ENCODE results near the gene SDK1.

The SDK1 gene

GRCh38 chr7:3439333-3440030 is 138.4 kb downstream of the SDK1 start:
- Histone ChIP-seq H3K79me2 (no peaks in the 10 kb centered on the region), H3K9me3 (ENCODE audit: control insufficient read depth, low read length) (no peaks in the 10 kb centered on the region), H3K36me3 (ENCODE audit: control insufficient read depth, insufficient read depth, low read length) (no peaks in the 10 kb centered on the region)

GRCh38 chr7:3440509-3440908 is 139.5 kb downstream of the SDK1 start:
- no peaks in the 10 kb centered on the region for H3K79me2 ChIP-seq
- H3K4me1 ChIP-seq: no peaks in the 10 kb centered on the region
- H3K4me2 ChIP-seq (ENCODE audit: low read length): no peak overlapping the region
- no peaks in the 10 kb centered on the region for H3K9me3 ChIP-seq (ENCODE audit: control insufficient read depth, low read length)
- no peaks in the 10 kb centered on the region for H3K36me3 ChIP-seq (ENCODE audit: control insufficient read depth, insufficient read depth, low read length)
- no peak for TF ChIP-seq CTCF (IDR thresholded peaks at IDR 0.05)
- no peak overlapping the region for H2AFZ ChIP-seq
- no peak overlapping the region for H3K27ac ChIP-seq
- no peak overlapping the region for H3K4me3 ChIP-seq (ENCODE audit: low read depth, low read length)
- no peaks in the 10 kb centered on the region for H3K27me3 ChIP-seq (ENCODE audit: control insufficient read depth, insufficient read depth, low read length)
- H3K9ac ChIP-seq: no peak overlapping the region

More at GRCh38 chr7:3439333-3440030, 138.4 kb downstream of the SDK1 start:
- no peak overlapping the region for H3K9ac ChIP-seq
- H2AFZ ChIP-seq: no peak overlapping the region
- no peaks in the 10 kb centered on the region for H3K4me1 ChIP-seq
- H3K27me3 ChIP-seq (ENCODE audit: control insufficient read depth, insufficient read depth, low read length): no peaks in the 10 kb centered on the region
- no peak overlapping the region for H3K4me3 ChIP-seq (ENCODE audit: low read depth, low read length)
- H3K27ac ChIP-seq: no peak overlapping the region
- no peak overlapping the region for H3K4me2 ChIP-seq (ENCODE audit: low read length)
- no peak for TF ChIP-seq CTCF (IDR thresholded peaks at IDR 0.05)

- Histone ChIP-seq H3K4me2 (ENCODE audit: low read length) (no peak overlapping the region), H3K27ac (no peak overlapping the region), H3K4me1 (no peaks in the 10 kb centered on the region), H2AFZ (no peak overlapping the region), H3K27me3 (ENCODE audit: control insufficient read depth, insufficient read depth, low read length) (no peaks in the 10 kb centered on the region), H3K4me3 (ENCODE audit: low read depth, low read length) (no peak overlapping the region), H3K9ac (no peak overlapping the region), H3K36me3 (ENCODE audit: control insufficient read depth, insufficient read depth, low read length) (no peaks in the 10 kb centered on the region), H3K79me2 (no peaks in the 10 kb centered on the region), H3K9me3 (ENCODE audit: control insufficient read depth, low read length) (no peaks in the 10 kb centered on the region)
- TF ChIP-seq CTCF (IDR thresholded peaks at IDR 0.05): no peak
Observed at GRCh38 chr7:3443716-3444115, 142.7 kb downstream of the SDK1 start.

- H3K4me1 ChIP-seq: no peaks in the 10 kb centered on the region
- H3K9me3 ChIP-seq (ENCODE audit: control insufficient read depth, low read length): no peaks in the 10 kb centered on the region
- no peak overlapping the region for H3K27ac ChIP-seq
- no peak overlapping the region for H2AFZ ChIP-seq
- no peak overlapping the region for H3K4me3 ChIP-seq (ENCODE audit: low read depth, low read length)
- TF ChIP-seq CTCF (IDR thresholded peaks at IDR 0.05): no peak
- no peaks in the 10 kb centered on the region for H3K79me2 ChIP-seq
- H3K36me3 ChIP-seq (ENCODE audit: control insufficient read depth, insufficient read depth, low read length): no peaks in the 10 kb centered on the region
- no peak overlapping the region for H3K9ac ChIP-seq
- H3K4me2 ChIP-seq (ENCODE audit: low read length): no peak overlapping the region
- H3K27me3 ChIP-seq (ENCODE audit: control insufficient read depth, insufficient read depth, low read length): no peaks in the 10 kb centered on the region
Observed at GRCh38 chr7:3446786-3447185, 145.7 kb downstream of the SDK1 start.

- Histone ChIP-seq H3K79me2 (no peaks in the 10 kb centered on the region), H3K9me3 (ENCODE audit: control insufficient read depth, low read length) (no peaks in the 10 kb centered on the region), H3K27me3 (ENCODE audit: control insufficient read depth, insufficient read depth, low read length) (no peaks in the 10 kb centered on the region), H3K4me1 (no peaks in the 10 kb centered on the region), H3K27ac (no peak overlapping the region), H3K9ac (no peak overlapping the region), H2AFZ (no peak overlapping the region), H3K4me3 (ENCODE audit: low read depth, low read length) (no peak overlapping the region), H3K36me3 (ENCODE audit: control insufficient read depth, insufficient read depth, low read length) (no peaks in the 10 kb centered on the region), H3K4me2 (ENCODE audit: low read length) (no peak overlapping the region)
- no peak for TF ChIP-seq CTCF (IDR thresholded peaks at IDR 0.05)
Observed at GRCh38 chr7:3451701-3452100, 150.6 kb downstream of the SDK1 start.

Data from parathyroid adenoma (tissue), 2 donors.